Ishikawa (cell line): ENCODE results near the gene ELMO1.

Experiments used
- CEBPB ChIP-seq: IDR thresholded peaks from 2 replicates; pipeline ENCODE4 v1.6.1; 2012
- CREB1 ChIP-seq: IDR thresholded peaks from 2 replicates; pipeline ENCODE4 v1.6.1; 2012; ENCODE audit warnings: low read depth
- EGR1 ChIP-seq: IDR thresholded peaks from 2 replicates; pipeline ENCODE4 v1.6.1; 2012
- EP300 ChIP-seq: IDR thresholded peaks from 2 replicates; pipeline ENCODE4 v1.6.1; 2012; ENCODE audit warnings: borderline replicate concordance
- FOXM1 ChIP-seq: IDR thresholded peaks from 2 replicates; pipeline ENCODE4 v1.6.1; 2012; ENCODE audit warnings: low read depth, borderline replicate concordance
- MAX ChIP-seq: IDR thresholded peaks from 2 replicates; pipeline ENCODE4 v1.6.1; 2012
- NFIC ChIP-seq: IDR thresholded peaks from 2 replicates; pipeline ENCODE4 v1.6.1; 2012
- RAD21 ChIP-seq: IDR thresholded peaks from 2 replicates; pipeline ENCODE4 v1.6.1; 2012; ENCODE audit warnings: low read depth
- REST ChIP-seq: IDR thresholded peaks from 2 replicates; pipeline ENCODE4 v1.6.1; 2012; ENCODE audit warnings: low read depth, mild to moderate bottlenecking
- TAF1 ChIP-seq: IDR thresholded peaks from 2 replicates; pipeline ENCODE4 v1.6.1; 2012; ENCODE audit warnings: low read depth, mild to moderate bottlenecking
- TEAD4 ChIP-seq: IDR thresholded peaks from 2 replicates; pipeline ENCODE4 v1.6.1; 2012
- USF1 ChIP-seq: IDR thresholded peaks from 2 replicates; pipeline ENCODE4 v1.6.1; 2012
- YY1 ChIP-seq: IDR thresholded peaks from 2 replicates; pipeline ENCODE4 v1.6.1; 2012; ENCODE audit warnings: low read depth

GRCh38 chr7:37256631-37257030, 192.0 kb downstream of the ELMO1 start:
- TF ChIP-seq NFIC, result no peak
- no peak for TF ChIP-seq TAF1
- TF ChIP-seq REST, result no peak
- no peak for TF ChIP-seq EP300
- no peak for TF ChIP-seq TEAD4
- TF ChIP-seq FOXM1, result no peak
- no peak for TF ChIP-seq RAD21
- TF ChIP-seq MAX, result no peak
- no peak for TF ChIP-seq CEBPB
- TF ChIP-seq EGR1, result no peak
- TF ChIP-seq CREB1, result no peak
- no peak for TF ChIP-seq YY1
- TF ChIP-seq USF1, result no peak
